Epithelial cell of esophagus (primary cell): ENCODE measurements around the gene AP2M1.

Experiments
- DNase-seq: peaks from one replicate; pipeline ENCODE4 v3.0.0; 2010; ENCODE audit warnings: low read depth
- H3K4me3 ChIP-seq: 2 replicates; pipeline ENCODE4 v1.5.1; 2011; ENCODE audit warnings: mild to moderate bottlenecking, low read length, control low read depth
- CTCF ChIP-seq: IDR thresholded peaks from 2 replicates; pipeline ENCODE4 v1.5.1; 2011; ENCODE audit warnings: low read depth, mild to moderate bottlenecking, low read length, control low read depth, inconsistent platforms; ENCODE audit not compliant: insufficient read depth; ENCODE audit errors: missing control alignments

Gene AP2M1

DNA sequence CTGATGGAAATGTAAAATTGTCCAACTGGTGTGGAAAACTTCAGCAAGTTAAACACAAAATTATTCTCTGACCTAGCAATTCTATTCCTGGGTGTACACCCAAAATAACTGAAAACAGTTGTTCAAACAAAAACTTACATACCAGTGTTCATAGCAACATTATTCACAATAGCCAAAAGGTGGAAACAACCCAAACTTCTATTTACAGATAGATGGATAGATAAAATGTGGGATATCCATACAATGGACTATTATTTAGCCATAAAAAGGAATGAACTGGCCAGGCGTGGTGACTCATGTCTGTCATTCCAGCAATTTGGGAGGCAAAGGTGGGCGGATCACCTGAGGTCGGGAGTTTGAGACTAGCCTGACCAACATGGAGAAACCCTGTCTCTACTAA lies 47.9 kb downstream of the AP2M1 start:
- no peak for TF ChIP-seq CTCF
- DNase-seq = no peak
- no peak overlapping the region for H3K4me3 ChIP-seq

DNA sequence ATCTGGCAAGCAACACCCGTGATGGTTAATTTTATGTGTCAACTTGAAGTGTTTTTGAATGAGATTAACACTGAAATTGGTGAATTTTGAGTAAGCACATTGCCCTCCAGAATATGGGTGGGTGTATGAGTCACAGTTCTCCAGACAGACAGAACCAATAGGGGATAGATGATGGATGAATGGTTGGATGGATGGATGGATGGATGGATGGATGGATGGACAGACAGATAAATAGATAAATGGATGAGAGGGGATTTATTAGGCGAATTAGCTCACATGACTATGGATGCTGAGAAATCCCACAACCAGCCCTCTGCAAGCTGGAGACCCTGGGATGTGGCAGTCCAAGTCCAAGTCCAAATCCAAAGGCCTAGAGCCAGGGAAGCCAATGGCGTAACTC lies 49.3 kb downstream of the AP2M1 start:
- H3K4me3 ChIP-seq = no peak overlapping the region
- no peak for DNase-seq
- TF ChIP-seq CTCF = no peak

DNA sequence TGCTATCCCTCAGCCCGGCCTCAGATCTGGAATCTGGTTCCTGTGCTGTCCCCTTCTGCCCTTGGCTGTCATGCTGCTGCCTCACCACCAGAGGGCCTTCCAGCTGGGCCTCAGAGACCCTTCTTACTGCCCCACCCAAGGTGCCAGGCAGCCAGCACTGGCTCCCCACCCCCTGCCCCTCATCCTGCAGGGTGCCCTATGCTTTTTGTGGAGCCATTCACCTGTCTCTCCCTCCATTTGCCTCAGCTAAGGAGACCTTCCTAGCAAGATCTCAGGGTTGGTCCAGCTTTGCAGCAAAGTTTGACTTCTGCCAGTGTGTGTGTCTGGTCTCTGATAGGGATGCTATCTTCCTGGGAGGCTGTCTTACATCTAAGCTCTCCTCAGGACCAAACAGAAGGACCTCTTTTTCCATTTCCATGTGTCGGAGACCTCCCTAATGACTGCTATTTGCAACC lies 52.9 kb downstream of the AP2M1 start:
- DNase-seq = peak; percentile 42
- TF ChIP-seq CTCF = peak; percentile 86
- no peak overlapping the region for H3K4me3 ChIP-seq

DNA sequence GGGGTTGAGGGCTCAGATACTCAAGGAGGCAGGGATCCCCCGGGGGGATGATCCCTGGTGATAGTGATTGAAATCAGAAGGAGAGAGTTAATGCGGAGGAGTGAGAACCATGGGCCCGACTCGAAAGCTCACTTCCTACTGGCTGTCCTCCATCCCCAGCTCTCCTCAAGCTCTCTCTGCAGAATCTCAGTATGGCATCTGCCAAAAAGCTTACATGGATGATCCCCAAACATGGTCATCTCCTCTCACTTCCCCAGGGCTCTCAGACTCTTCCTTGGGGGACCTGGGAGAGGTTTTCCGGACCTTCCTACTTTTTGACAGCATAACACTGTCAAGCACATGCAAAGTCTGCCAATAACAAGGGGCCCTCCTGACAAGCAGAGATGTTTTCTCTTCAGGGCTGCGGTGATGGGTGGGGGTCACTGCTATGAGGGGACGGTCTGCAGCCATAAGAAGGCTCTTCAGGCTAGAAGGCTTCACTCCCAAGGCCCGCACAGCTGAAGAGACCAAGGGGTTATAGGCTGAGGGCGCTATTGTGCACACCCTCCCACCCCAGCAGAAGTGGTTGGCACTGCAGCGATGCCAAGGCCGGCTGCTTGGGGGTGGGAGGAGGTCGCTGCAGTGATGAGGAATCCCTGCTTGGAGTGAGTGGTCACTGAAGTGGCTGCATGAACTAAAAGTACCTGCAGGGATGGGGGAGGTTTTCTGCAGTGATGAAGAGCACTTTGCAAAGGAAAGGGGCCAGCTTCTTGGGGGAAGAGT lies 53.9 kb downstream of the AP2M1 start:
- no peak for TF ChIP-seq CTCF
- DNase-seq = no peak
- no peak overlapping the region for H3K4me3 ChIP-seq

- peak within 1 kb of the TSS; percentile 1 for H3K4me3 ChIP-seq
- peak; percentile 46 for DNase-seq
- no peak for TF ChIP-seq CTCF
Measured at GRCh38 chr3:184229394-184230080, 54.9 kb downstream of the AP2M1 start, which contains the start of gene VWA5B2. Gene VWA5B2, plus strand, starts transcription at chr3:184229585. Its CDS starts 944 bp downstream, at chr3:184230529.

DNA sequence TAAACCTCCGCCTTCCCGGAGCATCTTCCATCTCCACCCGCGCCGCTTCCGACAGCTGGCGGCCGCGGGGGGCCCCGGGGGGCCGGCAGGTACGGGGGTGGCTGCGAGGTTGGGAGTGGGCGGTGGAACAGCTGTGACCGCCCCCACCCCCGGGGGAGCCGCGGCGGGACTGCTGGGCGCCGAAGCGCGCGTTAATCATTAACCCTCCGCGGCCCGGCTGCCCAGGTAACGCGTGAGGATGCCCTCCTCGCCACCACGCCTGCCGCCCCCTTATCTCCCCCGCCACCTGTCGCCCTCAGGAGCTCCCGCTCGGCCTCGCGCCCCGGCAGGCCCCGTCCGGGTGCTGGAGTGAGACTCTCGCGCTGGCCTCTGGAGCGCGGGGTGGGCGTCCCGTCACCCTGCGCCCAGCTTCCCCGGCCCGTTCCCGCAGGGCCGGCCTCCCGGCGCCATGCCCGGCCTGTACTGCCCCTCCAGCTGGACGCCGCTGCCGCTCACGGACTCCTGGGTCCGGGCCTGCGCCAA lies 55.5 kb downstream of the AP2M1 start:
- DNase-seq = no peak
- H3K4me3 ChIP-seq = no peak overlapping the region
- no peak for TF ChIP-seq CTCF
